IPS DF 4.7 (cell line): ENCODE data around the gene DCDC1.
"Not testable (repeated sequence)": the region's sequence is repeated elsewhere in the genome, so short reads cannot be mapped to it uniquely, and the experiment has no call there.

ENCODE experiments used
- DNase-seq: peaks from one replicate; pipeline ENCODE4 v3.0.0-alpha.2; 2013; ENCODE audit warnings: low spot score; ENCODE audit errors: extremely low read depth

Gene DCDC1

GRCh38 chr11:31326470-31327148 lies 42.9 kb downstream of the DCDC1 start:
- no peak for DNase-seq

GRCh38 chr11:31325160-31325559 lies 44.4 kb downstream of the DCDC1 start:
- no peak for DNase-seq

GRCh38 chr11:31323145-31323544 lies 46.4 kb downstream of the DCDC1 start:
- DNase-seq = no peak

GRCh38 chr11:31321494-31321893 lies 48.0 kb downstream of the DCDC1 start:
- not testable (repeated sequence) for DNase-seq

- no peak for DNase-seq
Measured at GRCh38 chr11:31303644-31304180, 65.8 kb downstream of the DCDC1 start.

- DNase-seq = no peak
Measured at GRCh38 chr11:31301549-31302510, 67.7 kb downstream of the DCDC1 start.

GRCh38 chr11:31295308-31295707 lies 74.2 kb downstream of the DCDC1 start:
- no peak for DNase-seq

- not testable (repeated sequence) for DNase-seq
Measured at GRCh38 chr11:31273527-31273926, 96.0 kb downstream of the DCDC1 start.

- DNase-seq = no peak
Measured at GRCh38 chr11:31267720-31268119, 101.8 kb downstream of the DCDC1 start.

- DNase-seq = no peak
Measured at GRCh38 chr11:31264834-31265233, 104.7 kb downstream of the DCDC1 start.

GRCh38 chr11:31262761-31263160 lies 106.8 kb downstream of the DCDC1 start:
- DNase-seq = no peak

- no peak for DNase-seq
Measured at GRCh38 chr11:31259797-31260196, 109.7 kb downstream of the DCDC1 start.

- no peak for DNase-seq
Measured at GRCh38 chr11:31254415-31254814, 115.1 kb downstream of the DCDC1 start.

GRCh38 chr11:31248768-31249167 lies 120.8 kb downstream of the DCDC1 start:
- no peak for DNase-seq

- DNase-seq = no peak
Measured at GRCh38 chr11:31247321-31247720, 122.2 kb downstream of the DCDC1 start.

- no peak for DNase-seq
Measured at GRCh38 chr11:31246451-31247165, 122.9 kb downstream of the DCDC1 start.

- DNase-seq = no peak
Measured at GRCh38 chr11:31243706-31244105, 125.8 kb downstream of the DCDC1 start.

- no peak for DNase-seq
Measured at GRCh38 chr11:31240340-31240904, 129.1 kb downstream of the DCDC1 start.

- no peak for DNase-seq
Measured at GRCh38 chr11:31237819-31238760, 131.4 kb downstream of the DCDC1 start.

GRCh38 chr11:31236143-31236542 lies 133.4 kb downstream of the DCDC1 start:
- DNase-seq = no peak
